DOHH2 (cell line): Measurements from ENCODE around the gene TRAPPC14.

Experiments used
- H3F3A ChIP-seq: fragments of 200-600 bp; sonication (generic), shearing (Covaris generic); 2 replicates; pipeline ENCODE4 v1.6.0; 2016; ENCODE audit warnings: antibody characterized with exemption, mild to moderate bottlenecking; ENCODE audit not compliant: control insufficient read depth, insufficient read depth
- H3K27ac ChIP-seq: fragments of 200-600 bp; sonication (generic); 2 replicates; pipeline ENCODE4 v1.5.1; 2014; ENCODE audit warnings: low read depth, mild to moderate bottlenecking, low read length, moderate library complexity
- H3K27me3 ChIP-seq: fragments of 200-600 bp; sonication (generic); 2 replicates; pipeline ENCODE4 v1.6.1; 2014; ENCODE audit warnings: mild to moderate bottlenecking, low read length, mixed read lengths; ENCODE audit not compliant: control insufficient read depth
- H3K36me3 ChIP-seq: fragments of 200-600 bp; sonication (generic); 2 replicates; pipeline ENCODE4 v1.6.1; 2014; ENCODE audit warnings: mild to moderate bottlenecking, low read length, moderate library complexity, mixed read lengths; ENCODE audit not compliant: control insufficient read depth
- H3K4me1 ChIP-seq: fragments of 200-600 bp; sonication (generic); 2 replicates; pipeline ENCODE4 v1.6.1; 2014; ENCODE audit warnings: mild to moderate bottlenecking, low read length, mixed read lengths; ENCODE audit not compliant: control insufficient read depth
- H3K4me2 ChIP-seq: fragments of 200-600 bp; sonication (generic); 2 replicates; pipeline ENCODE4 v1.6.0; 2014; ENCODE audit warnings: mild to moderate bottlenecking, low read length, moderate library complexity
- H3K4me3 ChIP-seq: fragments of 200-600 bp; sonication (generic); 2 replicates; pipeline ENCODE4 v1.5.1; 2014; ENCODE audit warnings: mild to moderate bottlenecking, low read length, mixed read lengths
- H3K79me2 ChIP-seq: fragments of 200-600 bp; sonication (generic); 2 replicates; pipeline ENCODE4 v1.6.1; 2014; ENCODE audit warnings: mild to moderate bottlenecking, low read length, mixed read lengths; ENCODE audit not compliant: control insufficient read depth
- H3K9me2 ChIP-seq: fragments of 200-600 bp; sonication (generic); replicated peaks from 2 replicates; pipeline ENCODE4 v1.6.1; 2014; ENCODE audit warnings: mild to moderate bottlenecking, low read length, mixed read lengths; ENCODE audit not compliant: control insufficient read depth
- H3K9me3 ChIP-seq: fragments of 200-600 bp; sonication (generic); 2 replicates; pipeline ENCODE4 v1.6.1; 2014; ENCODE audit warnings: antibody characterized with exemption, low read length, mixed read lengths; ENCODE audit not compliant: control insufficient read depth, insufficient read depth
- H4K20me1 ChIP-seq: fragments of 200-600 bp; sonication (generic); 2 replicates; pipeline ENCODE4 v1.6.0; 2014; ENCODE audit warnings: low read depth, mild to moderate bottlenecking, antibody characterized with exemption, low read length, moderate library complexity; ENCODE audit not compliant: control insufficient read depth, insufficient read depth
- EZH2phosphoT487 ChIP-seq: fragments of 200-600 bp; sonication (generic); IDR thresholded peaks from 2 replicates; pipeline ENCODE4 v1.6.1; 2017; ENCODE audit warnings: borderline replicate concordance, mild to moderate bottlenecking, antibody characterized with exemption, low read length, moderate library complexity, mixed read lengths
- TF ChIP-seq, protein P1 (sequence below): fragments of 200-600 bp; sonication (generic); IDR thresholded peaks from one replicate; pipeline ENCODE4 v1.5.1; 2014; ENCODE audit warnings: antibody characterized with exemption, mild to moderate bottlenecking, low read depth, low read length; ENCODE audit not compliant: poor library complexity, severe bottlenecking

TRAPPC14 gene

DNA sequence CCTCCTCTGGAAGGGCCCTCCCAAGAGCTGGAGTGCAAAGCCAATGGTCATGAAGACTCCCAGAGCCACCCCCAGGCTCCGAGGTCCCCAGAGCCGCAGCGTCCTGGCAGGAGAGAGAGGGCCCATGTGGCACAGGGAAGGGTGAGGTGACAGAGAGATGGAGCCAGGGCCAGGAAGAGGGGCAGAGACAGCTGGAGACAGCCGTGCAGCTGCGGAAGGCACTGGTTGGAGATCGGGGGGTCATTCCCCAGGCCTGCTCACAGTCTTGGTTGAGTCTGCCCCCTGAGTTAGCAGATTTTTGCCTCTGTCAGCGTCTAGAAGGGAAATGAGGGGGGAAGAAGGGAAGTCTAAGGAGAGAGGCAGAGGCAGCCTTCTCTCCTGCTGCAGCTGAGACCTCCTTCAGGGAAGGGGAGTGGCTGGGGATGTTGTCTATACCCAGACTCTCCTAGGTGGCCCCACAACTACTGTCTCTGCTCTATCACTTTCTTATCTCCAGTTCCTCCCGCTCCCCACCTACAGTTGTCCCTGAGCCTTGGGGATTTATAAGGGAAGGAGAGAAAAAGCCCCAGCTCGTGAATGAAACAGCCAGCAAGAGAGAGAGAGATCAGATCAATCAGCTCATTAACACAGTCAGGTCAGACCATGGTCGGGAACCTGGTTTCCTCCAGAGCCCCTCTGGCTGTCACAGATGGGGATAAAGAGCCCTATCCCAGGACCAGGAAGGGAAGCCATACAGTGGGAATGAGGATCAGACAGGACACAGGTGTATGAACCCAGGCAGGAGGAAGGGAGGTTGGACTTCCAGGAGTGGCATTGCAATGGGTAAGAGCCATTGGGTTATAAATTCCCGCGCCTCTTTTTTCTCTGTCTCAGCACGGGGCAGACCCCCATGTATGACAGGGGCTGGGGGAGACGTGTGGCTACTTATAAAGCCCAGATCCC, 8.7 kb upstream of the TRAPPC14 start:
- peaks cover 69% of the 10 kb centered on the region for H3K4me1 ChIP-seq
- no peaks in the 10 kb centered on the region for H3K9me3 ChIP-seq
- H3K27ac ChIP-seq, result no peak overlapping the region
- peaks cover 16% of the 10 kb centered on the region for H3K27me3 ChIP-seq
- H3K4me3 ChIP-seq, result peak overlapping the region; percentile 65
- H3K79me2 ChIP-seq, result no peaks in the 10 kb centered on the region
- peaks cover 16% of the 10 kb centered on the region for H3F3A ChIP-seq
- no peaks in the 10 kb centered on the region for H4K20me1 ChIP-seq
- H3K36me3 ChIP-seq, result peaks cover 11% of the 10 kb centered on the region; the same call in 1 of the 2 replicates
- H3K9me2 ChIP-seq, result no peaks in the 10 kb centered on the region
- TF ChIP-seq EZH2phosphoT487, result no peak
- TF ChIP-seq, protein P1, sequence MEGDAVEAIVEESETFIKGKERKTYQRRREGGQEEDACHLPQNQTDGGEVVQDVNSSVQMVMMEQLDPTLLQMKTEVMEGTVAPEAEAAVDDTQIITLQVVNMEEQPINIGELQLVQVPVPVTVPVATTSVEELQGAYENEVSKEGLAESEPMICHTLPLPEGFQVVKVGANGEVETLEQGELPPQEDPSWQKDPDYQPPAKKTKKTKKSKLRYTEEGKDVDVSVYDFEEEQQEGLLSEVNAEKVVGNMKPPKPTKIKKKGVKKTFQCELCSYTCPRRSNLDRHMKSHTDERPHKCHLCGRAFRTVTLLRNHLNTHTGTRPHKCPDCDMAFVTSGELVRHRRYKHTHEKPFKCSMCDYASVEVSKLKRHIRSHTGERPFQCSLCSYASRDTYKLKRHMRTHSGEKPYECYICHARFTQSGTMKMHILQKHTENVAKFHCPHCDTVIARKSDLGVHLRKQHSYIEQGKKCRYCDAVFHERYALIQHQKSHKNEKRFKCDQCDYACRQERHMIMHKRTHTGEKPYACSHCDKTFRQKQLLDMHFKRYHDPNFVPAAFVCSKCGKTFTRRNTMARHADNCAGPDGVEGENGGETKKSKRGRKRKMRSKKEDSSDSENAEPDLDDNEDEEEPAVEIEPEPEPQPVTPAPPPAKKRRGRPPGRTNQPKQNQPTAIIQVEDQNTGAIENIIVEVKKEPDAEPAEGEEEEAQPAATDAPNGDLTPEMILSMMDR, result no peak
- peak overlapping the region; percentile 80 for H3K4me2 ChIP-seq

DNA sequence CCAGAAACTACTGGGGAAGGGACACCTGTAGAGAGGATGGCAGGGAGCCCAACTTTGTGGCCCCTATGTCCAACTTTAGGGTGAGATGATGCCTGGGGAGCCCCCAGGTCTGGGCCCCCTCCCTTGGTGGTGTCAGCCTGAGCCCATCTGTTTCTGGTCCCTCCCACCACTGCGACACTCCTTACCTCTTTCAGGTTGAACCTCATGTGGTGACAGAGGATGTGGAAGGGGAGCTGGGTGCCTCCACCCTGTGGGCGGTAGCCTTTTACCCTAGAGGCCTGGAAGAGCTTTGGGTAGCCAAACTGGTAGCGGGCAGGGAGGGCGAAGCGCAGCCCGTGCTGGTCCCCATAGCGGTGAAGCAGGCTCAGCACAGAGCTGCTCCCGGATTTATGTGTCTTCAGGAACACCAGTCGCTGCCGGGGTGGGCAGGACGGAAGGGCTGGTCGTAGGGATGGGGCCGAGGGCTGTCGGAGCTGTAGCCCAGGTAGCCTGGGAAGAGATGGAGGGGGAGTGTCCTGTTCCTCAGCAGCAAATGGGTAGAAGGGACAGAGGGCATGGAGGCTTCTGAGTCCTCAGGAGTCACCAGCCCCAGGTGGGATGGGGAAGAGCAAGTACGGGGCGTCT, 7.9 kb upstream of the TRAPPC14 start:
- Histone ChIP-seq H3K27me3 (peaks cover 16% of the 10 kb centered on the region), H3K4me3 (no peak overlapping the region), H4K20me1 (no peaks in the 10 kb centered on the region), H3K4me2 (no peak overlapping the region), H3K36me3 (peaks cover 11% of the 10 kb centered on the region; the same call in 1 of the 2 replicates), H3K79me2 (no peaks in the 10 kb centered on the region), H3K9me3 (no peaks in the 10 kb centered on the region), H3K27ac (no peak overlapping the region), H3F3A (peaks cover 12% of the 10 kb centered on the region; the same call in 1 of the 2 replicates), H3K9me2 (no peaks in the 10 kb centered on the region), H3K4me1 (peaks cover 63% of the 10 kb centered on the region)
- TF ChIP-seq, protein P1, result no peak
- no peak for TF ChIP-seq EZH2phosphoT487

DNA sequence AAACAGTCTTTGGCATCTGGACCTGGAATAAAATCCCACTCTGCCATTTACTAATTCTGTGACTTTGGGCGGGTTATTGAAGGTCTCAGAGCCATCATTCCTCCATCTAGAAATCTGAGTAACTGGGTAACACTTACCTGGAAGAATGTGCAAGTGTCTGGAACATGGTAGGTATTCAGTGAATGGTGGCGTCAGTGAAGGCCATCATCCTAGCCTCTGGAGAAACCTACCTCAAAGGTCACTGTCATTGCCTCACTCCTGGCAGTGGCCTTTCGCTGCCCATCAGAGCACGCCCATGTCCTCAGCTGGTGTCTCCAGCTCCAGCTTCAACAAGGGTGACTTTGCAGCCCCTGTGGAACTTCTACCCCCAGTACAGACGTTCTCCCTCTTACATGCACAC, 5.3 kb upstream of the TRAPPC14 start:
- Histone ChIP-seq H3K79me2 (peaks cover 4% of the 10 kb centered on the region), H3K27me3 (peaks cover 16% of the 10 kb centered on the region), H3F3A (peaks cover 3% of the 10 kb centered on the region; the same call in 1 of the 2 replicates), H3K4me3 (no peak overlapping the region), H4K20me1 (no peaks in the 10 kb centered on the region), H3K4me1 (peaks cover 42% of the 10 kb centered on the region), H3K27ac (no peak overlapping the region), H3K9me3 (no peaks in the 10 kb centered on the region), H3K4me2 (peak overlapping the region; percentile 36; the same call in 1 of the 2 replicates), H3K9me2 (no peaks in the 10 kb centered on the region), H3K36me3 (no peaks in the 10 kb centered on the region)
- TF ChIP-seq EZH2phosphoT487, result no peak
